HepG2 (cell line): ENCODE results near the gene COMP. TPM values are rescaled to one million over a fixed set of nuclear protein-coding genes. Genes with fewer than 3 reads are reported as not detected.

ENCODE experiments used
- ADNP ChIP-seq: sonication (generic); formaldehyde crosslinking; IDR thresholded peaks from 2 replicates; pipeline ENCODE4 v1.4.0; 2020; ENCODE audit warnings: missing genetic modification reagents
- ATF2 ChIP-seq: sonication (generic); formaldehyde crosslinking; IDR thresholded peaks from 2 replicates; pipeline ENCODE4 v1.4.0; 2020; ENCODE audit warnings: missing genetic modification reagents
- CENPBD1 ChIP-seq: sonication (generic); formaldehyde crosslinking; IDR thresholded peaks from 2 replicates; pipeline ENCODE4 v1.8.0; 2022; ENCODE audit warnings: missing genetic modification reagents, low read depth, mild to moderate bottlenecking, borderline replicate concordance
- CREB3 ChIP-seq: sonication (generic); formaldehyde crosslinking; IDR thresholded peaks from 2 replicates; pipeline ENCODE4 v1.5.0; 2020; ENCODE audit warnings: missing genetic modification reagents
- HMGXB3 ChIP-seq: sonication (generic); formaldehyde crosslinking; IDR thresholded peaks from 2 replicates; pipeline ENCODE4 v1.4.0; 2020; ENCODE audit warnings: missing genetic modification reagents, borderline replicate concordance
- HMGXB4 ChIP-seq, 2 experiments: sonication (generic) in 1 of 2; formaldehyde crosslinking in 1 of 2; IDR thresholded peaks; 2 replicates each; pipeline versions ENCODE4 v1.4.0 to v1.6.1; 2018 to 2020; ENCODE audit warnings: missing genetic modification reagents in 2 of 2, borderline replicate concordance in 1 of 2, low read depth in 1 of 2, mild to moderate bottlenecking in 1 of 2, missing biosample characterization in 1 of 2
- KDM5B ChIP-seq: sonication (generic); formaldehyde crosslinking; IDR thresholded peaks from 2 replicates; pipeline ENCODE4 v1.4.0; 2020; ENCODE audit warnings: missing genetic modification reagents, mild to moderate bottlenecking, borderline replicate concordance
- MED1 ChIP-seq: sonication (generic); formaldehyde crosslinking; IDR thresholded peaks from 2 replicates; pipeline ENCODE4 v1.4.0; 2020; ENCODE audit warnings: missing genetic modification reagents
- MXI1 ChIP-seq: IDR thresholded peaks from 3 replicates; pipeline ENCODE4 v1.6.1; 2012; ENCODE audit warnings: low read depth, low read length, inconsistent platforms, borderline replicate concordance
- MZF1 ChIP-seq: sonication (generic); formaldehyde crosslinking; IDR thresholded peaks from 2 replicates; pipeline ENCODE4 v1.8.1; 2023; ENCODE audit warnings: mild to moderate bottlenecking, missing genetic modification reagents, borderline replicate concordance
- NFE2 ChIP-seq: sonication (generic); formaldehyde crosslinking; IDR thresholded peaks from 2 replicates; pipeline ENCODE4 v1.4.0; 2020; ENCODE audit warnings: missing genetic modification reagents
- NFE2L2 ChIP-seq: fragments of 150-350 bp; IDR thresholded peaks from 2 replicates; pipeline ENCODE4 v1.6.1; 2014; ENCODE audit warnings: low read length
- SKIL ChIP-seq: sonication (generic); formaldehyde crosslinking; IDR thresholded peaks from 2 replicates; pipeline ENCODE4 v1.8.0; 2022; ENCODE audit warnings: missing genetic modification reagents, mild to moderate bottlenecking, moderate library complexity, borderline replicate concordance
- ZC3H4 ChIP-seq: sonication (generic); formaldehyde crosslinking; IDR thresholded peaks from 2 replicates; pipeline ENCODE4 v1.4.0; 2020; ENCODE audit warnings: missing genetic modification reagents, borderline replicate concordance
- ZNF337 ChIP-seq: sonication (generic); formaldehyde crosslinking; IDR thresholded peaks from 2 replicates; pipeline ENCODE4 v1.5.1; 2020; ENCODE audit warnings: missing genetic modification reagents, low read depth, mild to moderate bottlenecking, borderline replicate concordance
- ZSCAN20 ChIP-seq: sonication (generic); formaldehyde crosslinking; IDR thresholded peaks from 2 replicates; pipeline ENCODE4 v1.4.0; 2020; ENCODE audit warnings: missing genetic modification reagents, mild to moderate bottlenecking, borderline replicate concordance
- polyA plus RNA-seq, 8 experiments: library from polyadenylated mRNA; depleted of rRNA in 3 of 8; stranded (reverse) in 7 of 8; unstranded in 1 of 8; fragments of >200 nt; fragmentation: Illumina TruSeq in 4 of 8; extraction: Trizol in 4 of 8; gene quantifications; 2 replicates each; pipeline versions ENCODE4 v1.2.1 to v1.2.3, GENCODE V29; 2011 to 2016; ENCODE audit warnings: low read depth in 4 of 8, missing spikeins in 1 of 8, mixed read lengths in 1 of 8; ENCODE audit not compliant: insufficient read depth in 1 of 8
- total RNA-seq, 5 experiments: library from RNA; depleted of rRNA; stranded (reverse); fragments of >200 nt; fragmentation: Illumina TruSeq; extraction: Trizol; gene quantifications; 2 replicates each; pipeline ENCODE4 v1.2.3, GENCODE V29; 2016; ENCODE audit warnings: low read depth in 1 of 5

Gene COMP
- total and polyA plus RNA-seq, 2 of the 13 experiments (the other 11 are each of a cell fraction or from before 2014, with no cell fraction given), result 0.04 to 0.13 TPM

GRCh38 chr19:18839465-18840287 lies 48.6 kb upstream of the COMP start (continued):
- TF ChIP-seq HMGXB3 (CRISPR knock-in tag), result no peak
- peak; percentile 74; the same call in 1 of the 3 replicates for TF ChIP-seq MXI1
- TF ChIP-seq MZF1 (CRISPR knock-in tag), result no peak
- TF ChIP-seq HMGXB4 (CRISPR knock-in tag; IDR thresholded peaks at IDR 0.05; ENCODE audit: borderline replicate concordance in 1 of 2, low read depth in 1 of 2), result peak; percentile 75 to 85; a peak in 3 of 4 replicates
- TF ChIP-seq NFE2L2, result no peak
- TF ChIP-seq CENPBD1, result no peak
- TF ChIP-seq ZC3H4 (CRISPR knock-in tag), result no peak
- peak; percentile 87 for TF ChIP-seq MED1
- TF ChIP-seq CREB3, result no peak
- TF ChIP-seq KDM5B (CRISPR knock-in tag), result peak; percentile 81; the same call in 1 of the 2 replicates
- no peak for TF ChIP-seq ZSCAN20 (CRISPR knock-in tag)
- no peak for TF ChIP-seq NFE2 (CRISPR knock-in tag)
- peak; percentile 74; the same call in 1 of the 2 replicates for TF ChIP-seq ATF2
- TF ChIP-seq ADNP, result no peak
- TF ChIP-seq SKIL, result peak; percentile 93
- TF ChIP-seq ZNF337, result no peak
